SK-MEL-5 (cell line): ENCODE data around the gene KIAA1671. TPM values are rescaled to one million over a fixed set of nuclear protein-coding genes. Genes with fewer than 3 reads are reported as not detected.

Experiments
- DNase-seq: peaks from one replicate; pipeline ENCODE4 v3.0.0-alpha.2; 2016; ENCODE audit warnings: low read depth, low spot score
- in situ Hi-C: cut with HindIII; loops from 2 replicates; pipeline ENCODE4 v1.10.0; 2016; ENCODE audit warnings: low sequenced_read_pairs, high pct_unique_total_duplicates, low pct_unique_long_range_greater_than_20kb
- total RNA-seq: library from RNA; depleted of rRNA; stranded (reverse); fragments of >200 nt; shearing (Covaris generic); gene quantifications from 2 replicates; pipeline ENCODE4 v1.2.3, GENCODE V29; 2014

The KIAA1671 gene
- total RNA-seq, 1 experiment from 2014 or later, result 3.0 TPM

- in situ Hi-C loops, result no loop called here
- DNase-seq, result no peak
Observed at GRCh38 chr22:24994070-24994763, 41.7 kb downstream of the KIAA1671 start.

- in situ Hi-C loops, result no loop called here
Observed at GRCh38 chr22:24995649-24996180, 43.2 kb downstream of the KIAA1671 start.

GRCh38 chr22:24996420-24996952 lies 44.0 kb downstream of the KIAA1671 start:
- DNase-seq, result peak; percentile 32
- in situ Hi-C loops, result no loop called here

More at GRCh38 chr22:24995649-24996180, 43.2 kb downstream of the KIAA1671 start:
- no peak for DNase-seq

GRCh38 chr22:24997023-24997422 lies 44.5 kb downstream of the KIAA1671 start:
- no peak for DNase-seq
- in situ Hi-C loops, result no loop called here

GRCh38 chr22:25000686-25001085 lies 48.2 kb downstream of the KIAA1671 start:
- in situ Hi-C loops, result no loop called here
- no peak for DNase-seq

GRCh38 chr22:25002241-25002985 lies 49.9 kb downstream of the KIAA1671 start:
- in situ Hi-C loops, result no loop called here
- no peak for DNase-seq

GRCh38 chr22:25006354-25006753 lies 53.8 kb downstream of the KIAA1671 start:
- in situ Hi-C loops, result no loop called here
- no peak for DNase-seq

GRCh38 chr22:25007444-25008106 lies 55.1 kb downstream of the KIAA1671 start:
- in situ Hi-C loops, result no loop called here
- no peak for DNase-seq

- in situ Hi-C loops, result no loop called here
- DNase-seq, result peak; percentile 54
Observed at GRCh38 chr22:25008666-25009065, 56.1 kb downstream of the KIAA1671 start.

GRCh38 chr22:25012741-25013143 lies 60.2 kb downstream of the KIAA1671 start:
- in situ Hi-C loops, result no loop called here
- DNase-seq, result no peak

- DNase-seq, result no peak
- in situ Hi-C loops, result no loop called here
Observed at GRCh38 chr22:25013607-25014006, 61.1 kb downstream of the KIAA1671 start.

GRCh38 chr22:25014896-25015755 lies 62.6 kb downstream of the KIAA1671 start:
- in situ Hi-C loops, result no loop called here
- DNase-seq, result no peak

GRCh38 chr22:25016311-25016710 lies 63.8 kb downstream of the KIAA1671 start:
- in situ Hi-C loops, result no loop called here
- DNase-seq, result no peak

GRCh38 chr22:25018009-25018408 lies 65.5 kb downstream of the KIAA1671 start:
- in situ Hi-C loops, result no loop called here

GRCh38 chr22:25019427-25020184 lies 67.1 kb downstream of the KIAA1671 start:
- DNase-seq, result no peak
- in situ Hi-C loops, result no loop called here

More at GRCh38 chr22:25018009-25018408, 65.5 kb downstream of the KIAA1671 start:
- no peak for DNase-seq

- DNase-seq, result no peak
- in situ Hi-C loops, result no loop called here
Observed at GRCh38 chr22:25021409-25021808, 68.9 kb downstream of the KIAA1671 start.
